Hepatocyte (in vitro differentiated cells): ENCODE results near the gene TXNDC2. TPM values are rescaled to one million over a fixed set of nuclear protein-coding genes. Genes with fewer than 3 reads are reported as not detected.

Source experiments
- DNase-seq: peaks from one replicate; pipeline ENCODE4 v3.0.0-alpha.2; 2016; ENCODE audit warnings: low spot score
- H2AFZ ChIP-seq: fragments of 200-600 bp; sonication (generic); 2 replicates; pipeline ENCODE4 v1.6.0; 2016; ENCODE audit warnings: antibody characterized with exemption, mild to moderate bottlenecking
- H3K27ac ChIP-seq: fragments of 200-600 bp; sonication (generic); 2 replicates; pipeline ENCODE4 v1.5.1; 2016; ENCODE audit warnings: mild to moderate bottlenecking
- H3K27me3 ChIP-seq: fragments of 200-600 bp; sonication (generic); 2 replicates; pipeline ENCODE4 v1.6.1; 2016
- H3K36me3 ChIP-seq: fragments of 200-600 bp; sonication (generic); replicated peaks from 2 replicates; pipeline ENCODE4 v1.5.1; 2016; ENCODE audit warnings: low read depth; ENCODE audit not compliant: insufficient read depth
- H3K4me1 ChIP-seq: fragments of 200-600 bp; sonication (generic); 2 replicates; pipeline ENCODE4 v1.5.1; 2016; ENCODE audit warnings: mild to moderate bottlenecking, moderate library complexity; ENCODE audit not compliant: insufficient read depth
- H3K4me2 ChIP-seq: fragments of 200-600 bp; sonication (generic); 2 replicates; pipeline ENCODE4 v1.6.0; 2016
- H3K4me3 ChIP-seq: fragments of 200-600 bp; sonication (generic); 2 replicates; pipeline ENCODE4 v1.5.1; 2016; ENCODE audit warnings: mild to moderate bottlenecking
- H3K79me2 ChIP-seq: fragments of 200-600 bp; sonication (generic); 2 replicates; pipeline ENCODE4 v1.6.0; 2017; ENCODE audit warnings: mild to moderate bottlenecking
- H3K9me2 ChIP-seq: fragments of 200-600 bp; sonication (generic); replicated peaks from 2 replicates; pipeline ENCODE4 v1.6.0; 2017; ENCODE audit warnings: mild to moderate bottlenecking; ENCODE audit not compliant: insufficient read depth
- H3K9me3 ChIP-seq: fragments of 200-600 bp; sonication (generic); 2 replicates; pipeline ENCODE4 v1.5.1; 2016; ENCODE audit warnings: low read depth, mild to moderate bottlenecking
- H4K20me1 ChIP-seq: fragments of 200-600 bp; sonication (generic); 2 replicates; pipeline ENCODE4 v1.6.0; 2016; ENCODE audit warnings: mild to moderate bottlenecking; ENCODE audit not compliant: insufficient read depth, poor library complexity, severe bottlenecking
- CTCF ChIP-seq: fragments of 200-600 bp; sonication (generic); IDR thresholded peaks from 2 replicates; pipeline ENCODE4 v1.5.1; 2016; ENCODE audit warnings: antibody characterized with exemption, mild to moderate bottlenecking; ENCODE audit not compliant: poor library complexity
- EZH2 ChIP-seq: fragments of 200-600 bp; sonication (generic); IDR thresholded peaks from 2 replicates; pipeline ENCODE4 v1.6.1; 2016; ENCODE audit warnings: antibody characterized with exemption, mild to moderate bottlenecking, borderline replicate concordance
- EZH2phosphoT487 ChIP-seq: fragments of 200-600 bp; sonication (generic); IDR thresholded peaks from one replicate; pipeline ENCODE4 v1.6.1; 2018; ENCODE audit warnings: antibody characterized with exemption, mild to moderate bottlenecking, low read depth, moderate library complexity; ENCODE audit not compliant: unreplicated experiment, severe bottlenecking
- WGBS: methylation state at CpG from one replicate; pipeline ENCODE4 v1.1.6; 2016; ENCODE audit warnings: low lambda C conversion rate; ENCODE audit errors: missing lambda C conversion rate; 5-methylcytosine and 5-hydroxymethylcytosine counted together
- polyA plus RNA-seq: library from polyadenylated mRNA; unstranded; fragments of >200 nt; fragmentation: Nextera tagmentation; extraction: Ambion mirVana; gene quantifications from 2 replicates; pipeline ENCODE4 v1.2.1, GENCODE V29; 2016
- total RNA-seq: library from RNA; depleted of rRNA; stranded (reverse); fragments of >200 nt; gene quantifications from 2 replicates; pipeline ENCODE4 v1.2.3, GENCODE V29; 2014

TXNDC2 gene
- total and polyA plus RNA-seq, 2 experiments from 2014 or later, result 0.41 TPM; not detected in 1

- Histone ChIP-seq H3K9me2 (no peaks in the 10 kb centered on the region), H3K27me3 (no peaks in the 10 kb centered on the region), H4K20me1 (peaks cover 96% of the 10 kb centered on the region), H3K27ac (no peak overlapping the region), H3K4me3 (no peak overlapping the region), H3K36me3 (no peaks in the 10 kb centered on the region), H3K79me2 (peaks cover 100% of the 10 kb centered on the region), H2AFZ (no peak overlapping the region), H3K4me2 (no peak overlapping the region), H3K9me3 (no peaks in the 10 kb centered on the region), H3K4me1 (peaks cover 21% of the 10 kb centered on the region)
- WGBS, result 89% methylated on average over 5 of the region's 5 CpGs
- no peak for TF ChIP-seq CTCF
- no peak for TF ChIP-seq EZH2phosphoT487
- no peak for TF ChIP-seq EZH2
- no peak for DNase-seq
Measured at GRCh38 chr18:9928646-9929259, 43.0 kb downstream of the TXNDC2 start.

DNA sequence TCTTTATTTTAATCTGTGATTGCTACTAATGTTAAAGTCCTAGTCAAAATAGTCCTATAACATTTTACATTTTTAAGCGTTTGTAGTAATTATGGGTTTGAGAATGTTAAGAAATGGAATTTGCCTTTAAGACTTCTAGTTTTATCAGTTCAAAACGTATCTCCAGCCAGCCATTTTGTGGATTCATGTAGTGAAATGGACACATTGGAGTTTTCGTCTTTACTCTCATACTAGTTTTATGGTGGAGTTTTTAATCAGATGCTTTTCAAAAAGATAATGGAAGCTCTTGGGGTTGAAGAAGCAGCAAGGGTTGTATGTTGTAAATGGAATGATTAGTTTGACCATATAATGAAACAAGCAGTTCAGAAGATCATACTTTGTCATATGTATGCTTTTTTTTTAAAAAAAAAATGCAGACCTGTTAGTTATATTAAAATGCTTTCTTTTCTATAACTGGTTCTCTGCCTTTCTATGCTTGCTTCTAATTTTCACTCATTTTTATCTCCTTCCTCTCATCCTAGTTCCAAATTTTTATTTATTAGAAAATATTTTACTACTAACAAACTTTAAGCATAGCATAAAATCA lies 44.6 kb downstream of the TXNDC2 start:
- H3K9me2 ChIP-seq, result no peaks in the 10 kb centered on the region
- DNase-seq, result no peak
- no peak overlapping the region for H2AFZ ChIP-seq
- H3K36me3 ChIP-seq, result no peaks in the 10 kb centered on the region
- peaks cover 99% of the 10 kb centered on the region for H3K79me2 ChIP-seq
- peaks cover 93% of the 10 kb centered on the region for H4K20me1 ChIP-seq
- peaks cover 16% of the 10 kb centered on the region for H3K4me1 ChIP-seq
- TF ChIP-seq EZH2phosphoT487 (no peak), CTCF (no peak), EZH2 (no peak)
- H3K27ac ChIP-seq, result no peak overlapping the region
- H3K4me2 ChIP-seq, result no peak overlapping the region
- no peak overlapping the region for H3K4me3 ChIP-seq
- WGBS, result 88% methylated on average over 3 of the region's 3 CpGs
- H3K9me3 ChIP-seq, result no peaks in the 10 kb centered on the region
- H3K27me3 ChIP-seq, result no peaks in the 10 kb centered on the region

GRCh38 chr18:9931146-9931545 lies 45.4 kb downstream of the TXNDC2 start:
- TF ChIP-seq EZH2phosphoT487 (no peak), CTCF (no peak), EZH2 (no peak)
- Histone ChIP-seq H3K4me2 (no peak overlapping the region), H2AFZ (no peak overlapping the region), H3K4me3 (no peak overlapping the region), H3K27ac (no peak overlapping the region), H4K20me1 (peaks cover 90% of the 10 kb centered on the region), H3K9me2 (no peaks in the 10 kb centered on the region), H3K79me2 (peaks cover 99% of the 10 kb centered on the region), H3K4me1 (peaks cover 9% of the 10 kb centered on the region), H3K9me3 (no peaks in the 10 kb centered on the region), H3K27me3 (no peaks in the 10 kb centered on the region), H3K36me3 (no peaks in the 10 kb centered on the region)
- WGBS, result 34% methylated on average over 1 of the region's 1 CpG
- no peak for DNase-seq
